Activated gamma-delta T cell treated with Interleukin-2 at 50 U/mL for 16 hours (primary cell): ENCODE results near the gene RANBP10.

Source experiments
- DNase-seq: peaks from one replicate; pipeline ENCODE4 v3.0.0-alpha.2; 2020

RANBP10 gene

GRCh38 chr16:67673712-67674580 is 132.4 kb downstream of the RANBP10 start:
- DNase-seq = no peak
